ENCODE measurements around the gene CNKSR2.

- TF ChIP-seq CTCF (IDR thresholded peaks at IDR 0.05; ENCODE audit: insufficient read depth, low read length, poor library complexity, severe bottlenecking) (no peak), EZH2phosphoT487 (conservative IDR thresholded peaks at IDR 0.05; ENCODE audit: low read length) (no peak)
These were observed 24.2 kb downstream of the CNKSR2 start for GRCh38 chrX:21398426-21398825.

All from SU-DHL-6 (cell line).